BJ (cell line): ENCODE measurements around the gene PRAMEF1. TPM values are rescaled to one million over a fixed set of nuclear protein-coding genes. Genes with fewer than 3 reads are reported as not detected.
"Not testable (repeated sequence)": the region's sequence is repeated elsewhere in the genome, so short reads cannot be mapped to it uniquely, and the experiment has no call there.

Experiments used
- CTCF ChIA-PET: fragments of 350-600 bp; formaldehyde crosslinking; extraction: SDS; loops from one replicate; lab custom pipeline; 2021; ENCODE audit warnings: antibody characterized with exemption, inconsistent platforms; lab: Yijun Ruan, JAX
- POLR2A ChIA-PET: fragments of 300-600 bp; sonication (Branson Sonifier 250); formaldehyde crosslinking; extraction: SDS; loops from one replicate; lab custom pipeline; 2021; ENCODE audit warnings: antibody characterized with exemption; lab: Charles Lee
- DNase-seq: peaks from one replicate; pipeline ENCODE4 v3.0.0-alpha.2; 2011; ENCODE audit warnings: low read depth
- H3K27me3 ChIP-seq: 2 replicates; pipeline ENCODE4 v1.6.0; 2011; ENCODE audit warnings: low read length; ENCODE audit not compliant: control insufficient read depth, insufficient read depth
- H3K36me3 ChIP-seq: 2 replicates; pipeline ENCODE4 v1.5.1; 2011; ENCODE audit warnings: low read length; ENCODE audit not compliant: control insufficient read depth, insufficient read depth
- H3K4me3 ChIP-seq: 2 replicates; pipeline ENCODE4 v1.5.1; 2011; ENCODE audit warnings: low read depth, mild to moderate bottlenecking, control low read depth, low read length
- CTCF ChIP-seq: IDR thresholded peaks from 2 replicates; pipeline ENCODE4 v1.5.1; 2011; ENCODE audit warnings: low read depth, mild to moderate bottlenecking, control low read depth, inconsistent platforms, low read length, moderate library complexity; ENCODE audit not compliant: insufficient read depth
- polyA plus RNA-seq: library from polyadenylated mRNA; depleted of rRNA; stranded (reverse); fragments of >200 nt; gene quantifications from 2 replicates; pipeline ENCODE4 v1.2.3, GENCODE V29; 2011; rRNA removed

Gene PRAMEF1
- polyA plus RNA-seq, 1 experiment: not detected

- Histone ChIP-seq H3K4me3 (no peak overlapping the region), H3K36me3 (no peaks in the 10 kb centered on the region), H3K27me3 (no peaks in the 10 kb centered on the region)
- ChIA-PET CTCF (no interaction called here), POLR2A (no interaction called here)
- DNase-seq: no peak
- TF ChIP-seq CTCF: no peak
Measured at GRCh38 chr1:12811409-12811784, 20.2 kb downstream of the PRAMEF1 start.

GRCh38 chr1:12819061-12819460 is 27.9 kb downstream of the PRAMEF1 start:
- DNase-seq, POLR2A ChIA-PET, CTCF ChIA-PET, H3K36me3 ChIP-seq, H3K27me3 ChIP-seq, H3K4me3 ChIP-seq: not testable (repeated sequence)

- CTCF ChIA-PET, H3K27me3 ChIP-seq, POLR2A ChIA-PET, H3K4me3 ChIP-seq, DNase-seq, H3K36me3 ChIP-seq: not testable (repeated sequence)
Measured at GRCh38 chr1:12831310-12831709, 40.1 kb downstream of the PRAMEF1 start, which contains the start of gene PRAMEF11. TSS of gene PRAMEF11 (minus strand) at chr1:12831410. CDS start at chr1:12828789, 2,621 bp downstream.

GRCh38 chr1:12833251-12833650 is 42.1 kb downstream of the PRAMEF1 start:
- CTCF ChIA-PET, H3K4me3 ChIP-seq, H3K36me3 ChIP-seq, POLR2A ChIA-PET, H3K27me3 ChIP-seq, DNase-seq: not testable (repeated sequence)

Other genes with a start within 250 kb of the PRAMEF1 start
- gene DHRS3, start 173.2 kb upstream of the PRAMEF1 start, polyA plus RNA-seq: 188 and 224 TPM in 2 replicates
- 0.20 and 0.21 TPM in 2 replicates for gene AADACL4, start 147.3 kb upstream of the PRAMEF1 start, polyA plus RNA-seq
- not detected in 2 replicates for gene AADACL3, start 75.3 kb upstream of the PRAMEF1 start, polyA plus RNA-seq
- gene CFAP107, start 45.2 kb upstream of the PRAMEF1 start, polyA plus RNA-seq: 0.04 and 0.23 TPM in 2 replicates
- not detected in 2 replicates for gene PRAMEF12, start 17.7 kb upstream of the PRAMEF1 start, polyA plus RNA-seq
- not detected in 2 replicates for gene PRAMEF11, start 40.0 kb downstream of the PRAMEF1 start, polyA plus RNA-seq
- gene HNRNPCL1, start 57.3 kb downstream of the PRAMEF1 start, polyA plus RNA-seq: not detected in 2 replicates
- gene PRAMEF2, start 65.7 kb downstream of the PRAMEF1 start, polyA plus RNA-seq: not detected in 2 replicates
- not detected in 2 replicates for gene PRAMEF4, start 94.8 kb downstream of the PRAMEF1 start, polyA plus RNA-seq
- not detected in 2 replicates for gene PRAMEF10, start 106.9 kb downstream of the PRAMEF1 start, polyA plus RNA-seq
- not detected in 2 replicates for gene PRAMEF7, start 125.2 kb downstream of the PRAMEF1 start, polyA plus RNA-seq
- gene PRAMEF6, start 156.2 kb downstream of the PRAMEF1 start, polyA plus RNA-seq: not detected in 2 replicates